AG04450 (cell line): Measurements from ENCODE around the gene ACSF3. TPM values are rescaled to one million over a fixed set of nuclear protein-coding genes. Genes with fewer than 3 reads are reported as not detected.

Experiments used
- CTCF ChIA-PET: fragments of 300-600, 350-600 bp; formaldehyde crosslinking; extraction: SDS; loops from one replicate; lab custom pipeline; 2022; ENCODE audit warnings: antibody characterized with exemption, inconsistent platforms; lab: Charles Lee
- POLR2A ChIA-PET: fragments of 350-600 bp; formaldehyde crosslinking; extraction: SDS; loops from one replicate; lab custom pipeline; 2021; ENCODE audit warnings: antibody characterized with exemption, inconsistent platforms; lab: Yijun Ruan, JAX
- DNase-seq: peaks from one replicate; pipeline ENCODE4 v3.0.0-alpha.2; 2011; ENCODE audit warnings: low read depth, low spot score
- H3K27ac ChIP-seq: one replicate; pipeline ENCODE4 v1.5.1; 2012; ENCODE audit warnings: low read depth, low read length, control low read depth
- H3K27me3 ChIP-seq: one replicate; pipeline ENCODE4 v1.6.0; 2012; ENCODE audit warnings: low read length; ENCODE audit not compliant: control insufficient read depth, insufficient read depth
- H3K4me3 ChIP-seq: 2 replicates; pipeline ENCODE4 v1.5.1; 2011; ENCODE audit warnings: mild to moderate bottlenecking, low read depth, low read length, control low read depth
- H3K9me3 ChIP-seq: 2 replicates; pipeline ENCODE4 v1.5.1; 2012; ENCODE audit warnings: low read length; ENCODE audit not compliant: control insufficient read depth, insufficient read depth
- polyA plus RNA-seq: library from polyadenylated mRNA; depleted of rRNA; stranded (reverse); fragments of >200 nt; gene quantifications from 2 replicates; pipeline ENCODE4 v1.2.3, GENCODE V29; 2011
- TF ChIP-seq, protein P1 (sequence below): IDR thresholded peaks from 2 replicates; pipeline ENCODE4 v1.5.1; 2011; ENCODE audit warnings: low read depth, low read length, control low read depth, inconsistent platforms

The ACSF3 gene
- polyA plus RNA-seq, 1 experiment = 11.2 TPM

DNA sequence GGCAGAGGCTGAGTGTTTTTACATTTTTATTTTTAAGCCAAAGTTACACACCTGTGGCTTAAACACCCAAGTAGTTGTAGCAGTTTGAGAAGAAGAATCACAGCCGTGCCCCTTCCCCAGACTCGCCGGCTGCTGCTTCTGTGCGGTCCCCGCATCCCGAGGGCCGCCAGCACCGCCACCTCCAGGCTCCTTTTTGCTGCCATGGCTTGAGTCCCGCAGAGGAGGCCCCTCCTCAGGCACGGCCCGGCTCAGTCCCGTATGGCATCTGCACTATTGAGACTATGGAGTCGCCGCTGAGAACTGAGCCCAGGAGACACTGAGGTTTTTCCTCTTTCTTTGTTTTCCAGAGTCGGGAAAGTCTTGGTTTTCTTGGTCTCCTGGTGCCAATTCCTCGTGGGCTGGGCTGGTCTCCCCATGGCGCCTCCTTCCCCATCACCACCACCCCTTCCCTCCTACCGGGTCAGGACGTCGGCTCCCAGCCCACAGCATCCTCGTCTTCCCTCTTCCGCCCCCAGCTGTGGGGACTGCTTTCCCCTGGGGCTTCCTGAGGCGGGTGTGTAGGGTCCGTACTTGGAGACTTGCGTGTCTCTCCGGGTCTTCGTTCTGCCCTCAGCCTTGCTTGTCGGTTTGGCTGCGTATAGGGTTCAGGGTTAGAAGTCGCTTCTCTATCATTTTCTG, 45.3 kb downstream of the ACSF3 start:
- ChIA-PET POLR2A (no interaction called here), CTCF (no interaction called here)
- no peak for DNase-seq
- TF ChIP-seq, protein P1, sequence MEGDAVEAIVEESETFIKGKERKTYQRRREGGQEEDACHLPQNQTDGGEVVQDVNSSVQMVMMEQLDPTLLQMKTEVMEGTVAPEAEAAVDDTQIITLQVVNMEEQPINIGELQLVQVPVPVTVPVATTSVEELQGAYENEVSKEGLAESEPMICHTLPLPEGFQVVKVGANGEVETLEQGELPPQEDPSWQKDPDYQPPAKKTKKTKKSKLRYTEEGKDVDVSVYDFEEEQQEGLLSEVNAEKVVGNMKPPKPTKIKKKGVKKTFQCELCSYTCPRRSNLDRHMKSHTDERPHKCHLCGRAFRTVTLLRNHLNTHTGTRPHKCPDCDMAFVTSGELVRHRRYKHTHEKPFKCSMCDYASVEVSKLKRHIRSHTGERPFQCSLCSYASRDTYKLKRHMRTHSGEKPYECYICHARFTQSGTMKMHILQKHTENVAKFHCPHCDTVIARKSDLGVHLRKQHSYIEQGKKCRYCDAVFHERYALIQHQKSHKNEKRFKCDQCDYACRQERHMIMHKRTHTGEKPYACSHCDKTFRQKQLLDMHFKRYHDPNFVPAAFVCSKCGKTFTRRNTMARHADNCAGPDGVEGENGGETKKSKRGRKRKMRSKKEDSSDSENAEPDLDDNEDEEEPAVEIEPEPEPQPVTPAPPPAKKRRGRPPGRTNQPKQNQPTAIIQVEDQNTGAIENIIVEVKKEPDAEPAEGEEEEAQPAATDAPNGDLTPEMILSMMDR = no peak
- no peaks in the 10 kb centered on the region; the same call in 1 of the 2 replicates for H3K9me3 ChIP-seq
- no peak overlapping the region for H3K27ac ChIP-seq
- H3K4me3 ChIP-seq = no peak overlapping the region
- no peaks in the 10 kb centered on the region for H3K27me3 ChIP-seq

DNA sequence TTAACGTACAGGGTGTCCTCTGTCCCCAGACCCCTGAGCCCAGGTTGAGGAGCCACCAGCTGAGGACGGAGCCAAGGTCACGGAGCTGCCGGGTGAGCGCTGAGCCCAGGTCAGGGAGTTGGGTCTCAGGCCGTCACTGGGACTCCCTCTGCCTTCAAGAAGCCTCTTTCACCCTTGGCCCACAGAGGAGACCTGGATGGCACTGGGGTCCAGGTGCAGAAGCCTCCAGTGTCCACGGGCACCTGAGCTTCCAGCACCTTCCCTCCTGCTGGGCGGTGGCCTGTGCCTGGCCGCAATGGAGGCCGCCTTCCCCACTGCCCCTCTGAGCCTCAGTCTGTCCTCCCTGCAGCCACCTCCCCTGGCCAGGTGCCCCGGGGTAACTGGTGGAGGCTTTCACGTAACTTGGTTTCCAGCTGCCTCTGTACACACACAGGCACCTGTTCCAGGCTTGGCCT, 46.3 kb downstream of the ACSF3 start:
- H3K4me3 ChIP-seq = no peak overlapping the region
- POLR2A ChIA-PET = interaction anchor here (0.5 kb wide), 1 partner anchor 263 kb away, joined by 3 read pairs; no protein-coding TSS in a partner anchor
- CTCF ChIA-PET = no interaction called here
- no peaks in the 10 kb centered on the region for H3K9me3 ChIP-seq
- DNase-seq = no peak
- TF ChIP-seq, protein P1 = no peak
- no peaks in the 10 kb centered on the region for H3K27me3 ChIP-seq
- H3K27ac ChIP-seq = no peak overlapping the region

DNA sequence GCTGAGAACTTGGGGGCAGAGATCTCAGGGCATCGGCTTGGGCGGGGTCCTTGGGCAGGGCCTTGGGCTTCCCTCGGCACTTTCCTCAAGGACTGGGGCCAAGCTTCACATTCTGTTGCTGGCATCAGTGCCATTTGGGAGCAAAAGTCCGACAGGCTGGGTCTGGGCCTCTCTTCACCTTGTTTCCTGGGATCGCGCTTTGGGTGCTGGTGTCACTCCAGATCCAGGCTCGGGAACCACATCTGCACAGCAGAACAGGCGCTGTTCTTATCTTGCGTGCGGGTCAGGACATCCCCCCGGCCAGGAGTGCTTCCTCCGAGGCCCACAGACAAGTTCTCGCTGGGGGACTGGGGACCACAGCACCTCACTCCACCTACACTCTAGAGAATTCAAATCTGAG, 46.7 kb downstream of the ACSF3 start:
- CTCF ChIA-PET = no interaction called here
- Histone ChIP-seq H3K9me3 (no peaks in the 10 kb centered on the region; the same call in 1 of the 2 replicates), H3K4me3 (no peak overlapping the region), H3K27me3 (no peaks in the 10 kb centered on the region), H3K27ac (no peak overlapping the region)
- TF ChIP-seq, protein P1 = no peak
- no peak for DNase-seq
- POLR2A ChIA-PET = interaction anchor here (0.5 kb wide), 1 partner anchor 264 kb away, joined by 3 read pairs; no protein-coding TSS in a partner anchor

DNA sequence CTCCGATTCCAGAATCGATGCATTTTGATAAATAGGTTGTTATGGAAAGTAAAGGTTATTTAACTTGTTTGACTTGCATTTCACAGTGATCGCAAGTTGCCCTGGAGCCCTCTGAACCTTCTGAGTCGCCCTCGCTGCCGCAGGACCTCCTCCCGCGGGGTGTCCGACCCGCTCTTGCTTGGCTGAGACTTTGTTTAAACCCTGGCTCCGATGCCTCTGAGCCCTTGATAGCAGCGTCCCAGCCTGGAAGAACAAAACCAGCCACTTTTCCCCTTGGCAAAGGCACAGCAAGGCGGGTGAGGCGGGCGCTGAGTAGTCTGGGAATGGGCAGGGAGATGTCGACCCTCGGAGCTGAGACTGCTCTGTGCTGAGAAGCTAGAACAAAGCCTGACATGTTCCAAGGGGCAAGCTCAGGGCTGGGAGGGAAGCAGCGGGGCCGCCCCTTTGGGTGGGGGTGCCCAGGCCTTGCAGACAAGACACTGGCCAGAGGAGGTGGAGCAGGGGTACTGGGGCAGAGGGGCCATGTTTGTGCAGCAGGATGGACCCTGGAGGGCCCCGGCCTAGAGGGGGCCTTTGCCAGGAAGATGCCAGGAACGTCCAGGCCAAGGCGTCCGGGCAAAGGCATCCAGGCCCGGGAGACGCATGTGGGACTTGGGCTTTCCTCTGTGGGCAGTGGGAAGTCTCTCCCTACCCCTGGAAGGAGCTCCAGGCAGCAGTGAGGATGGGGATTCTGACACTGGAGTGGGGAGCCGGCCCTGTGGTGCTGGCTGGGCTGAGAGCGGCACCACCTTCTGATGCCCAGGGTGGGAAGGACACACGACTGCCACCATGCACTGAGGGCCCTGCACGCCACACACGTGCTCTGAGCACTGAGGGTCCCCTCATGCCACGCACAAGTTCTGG, 47.6 kb downstream of the ACSF3 start:
- CTCF ChIA-PET = no interaction called here
- Histone ChIP-seq H3K9me3 (no peaks in the 10 kb centered on the region; the same call in 1 of the 2 replicates), H3K27me3 (no peaks in the 10 kb centered on the region), H3K4me3 (no peak overlapping the region), H3K27ac (no peak overlapping the region)
- POLR2A ChIA-PET = no interaction called here
- TF ChIP-seq, protein P1 = no peak
- DNase-seq = no peak
